DMS53 treated with DMSO at 0.1 percent for 48 hours (cell line): Measurements from ENCODE around the gene KRT3.

Experiments
- DNase-seq: peaks from one replicate; lab custom pipeline; 2025; ENCODE audit not compliant: unreplicated experiment; lab: John Stamatoyannopoulos, UW

Gene KRT3

GRCh38 chr12:52827499-52828090 is 31.7 kb upstream of the KRT3 start:
- no peak for DNase-seq

GRCh38 chr12:52826611-52827498 is 30.9 kb upstream of the KRT3 start:
- DNase-seq: no peak

- DNase-seq: no peak
Measured at GRCh38 chr12:52825961-52826360, 30.0 kb upstream of the KRT3 start.

- no peak for DNase-seq
Measured at GRCh38 chr12:52824741-52825410, 29.0 kb upstream of the KRT3 start.

DNA sequence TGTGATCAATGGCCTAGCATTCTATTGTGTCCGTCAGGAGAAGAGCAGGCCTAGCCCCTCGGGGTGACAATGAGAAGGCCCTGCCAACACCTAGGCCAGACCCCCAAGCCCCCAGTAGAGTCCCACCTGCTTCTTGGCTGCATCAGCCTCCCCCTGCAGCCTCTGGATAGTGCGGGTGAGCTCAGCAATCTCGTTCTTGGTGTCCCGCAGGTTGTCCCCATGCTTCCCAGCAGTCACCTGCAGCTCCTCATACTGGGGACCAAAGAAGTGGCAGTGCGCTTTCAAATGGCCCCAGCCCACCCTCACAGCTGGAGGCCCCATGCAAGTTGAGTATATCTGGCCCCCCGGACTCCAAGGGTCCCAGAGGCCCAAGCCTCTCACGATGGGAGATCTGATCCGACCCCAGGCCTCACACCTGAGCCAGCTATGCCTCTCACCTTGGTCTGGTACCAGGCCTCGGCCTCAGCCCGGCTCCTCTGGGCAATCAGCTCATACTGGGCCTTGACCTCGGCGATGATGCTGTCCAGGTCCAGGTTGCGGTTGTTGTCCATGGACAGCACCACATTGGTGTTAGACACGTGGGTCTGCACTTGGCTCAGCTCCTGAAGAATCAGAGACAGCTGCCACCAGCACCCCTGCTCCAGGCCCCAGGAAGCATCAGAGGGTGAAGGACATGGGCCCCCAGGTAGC is 28.0 kb upstream of the KRT3 start:
- DNase-seq: no peak

DNA sequence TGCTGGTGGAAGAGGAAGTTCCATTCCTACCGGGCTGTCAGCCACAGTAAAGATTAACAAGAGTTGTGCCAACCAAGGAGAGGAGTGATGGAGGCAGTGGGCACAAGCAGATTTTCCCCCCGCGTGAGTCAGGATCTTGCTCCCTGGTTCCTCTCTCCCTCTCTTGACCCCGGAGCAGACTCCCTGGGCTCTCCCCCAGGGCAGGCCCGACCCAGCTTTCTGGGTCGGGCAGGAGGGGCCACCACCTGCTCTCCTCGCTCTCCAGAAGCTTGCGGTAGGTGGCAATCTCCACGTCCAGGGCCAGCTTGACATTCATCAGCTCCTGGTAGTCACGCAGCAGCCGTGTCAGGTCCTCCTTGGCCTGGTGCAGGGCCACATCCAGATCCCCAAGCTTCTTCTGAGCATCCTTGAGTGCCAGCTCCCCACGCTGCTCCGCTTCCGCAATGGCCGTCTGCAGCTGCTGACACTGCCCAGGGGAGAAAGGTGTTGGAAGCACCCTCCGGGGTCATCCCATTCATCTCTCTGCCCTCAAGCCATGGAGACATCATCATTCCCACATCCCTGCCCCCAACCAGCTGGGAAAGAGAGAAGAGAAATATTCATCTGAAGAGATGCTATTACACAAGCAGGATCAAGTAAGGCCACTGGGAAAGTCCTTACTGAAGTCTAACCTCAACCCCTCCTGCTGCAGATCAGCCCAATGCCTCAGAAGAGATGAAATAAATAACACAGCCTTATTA is 27.0 kb upstream of the KRT3 start:
- no peak for DNase-seq

GRCh38 chr12:52821826-52822660 is 26.1 kb upstream of the KRT3 start:
- no peak for DNase-seq

DNA sequence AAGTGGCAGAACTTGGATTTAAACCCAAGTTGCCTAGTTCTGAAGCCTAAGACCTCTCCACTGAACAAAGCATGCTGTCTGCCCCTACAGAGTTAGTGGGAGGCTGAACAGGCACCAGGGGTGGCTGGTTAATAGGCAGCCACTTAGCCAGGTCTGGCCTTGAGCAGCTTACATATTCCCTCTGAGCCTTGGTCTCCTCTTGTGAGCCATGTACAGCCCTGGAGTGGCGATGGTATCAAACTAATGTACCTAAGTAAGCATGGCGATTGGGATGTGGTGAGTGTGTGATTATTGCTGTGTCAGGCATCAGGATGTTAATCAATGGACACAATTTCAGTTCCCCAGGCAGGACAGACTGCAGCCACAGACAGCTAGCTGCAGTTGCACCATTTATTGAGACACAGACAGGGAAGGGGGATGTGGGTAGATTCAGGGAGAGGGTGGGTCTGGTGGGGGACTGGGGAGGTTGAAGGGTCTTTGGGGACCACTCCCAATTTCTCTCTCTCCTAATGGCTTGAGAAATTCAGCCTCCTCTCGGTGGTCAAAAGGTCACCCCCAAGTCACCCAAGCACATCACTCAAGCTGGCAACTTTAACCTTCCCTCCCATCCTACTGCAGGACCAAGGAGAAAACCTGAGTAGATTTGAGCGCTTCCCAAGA is 25.3 kb upstream of the KRT3 start:
- no peak for DNase-seq

DNA sequence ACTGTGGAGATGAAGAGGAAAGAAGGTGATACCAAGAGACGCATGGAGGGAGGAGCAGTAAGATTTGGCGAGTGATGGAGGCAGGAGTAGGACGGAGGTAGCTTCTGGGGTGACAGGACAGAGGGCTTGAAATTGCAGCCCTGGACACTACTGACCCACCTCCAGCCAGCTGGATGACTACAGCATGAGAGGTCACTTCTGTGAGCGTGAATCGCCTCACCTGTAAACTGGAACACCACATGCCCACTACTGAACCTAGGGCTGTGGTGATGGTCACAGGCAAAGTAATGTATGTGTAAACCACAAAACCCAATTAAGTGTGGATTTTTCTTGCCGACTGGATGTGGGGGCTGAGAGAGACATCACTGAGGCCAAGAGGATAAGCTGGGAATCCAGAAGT is 24.6 kb upstream of the KRT3 start:
- no peak for DNase-seq

DNA sequence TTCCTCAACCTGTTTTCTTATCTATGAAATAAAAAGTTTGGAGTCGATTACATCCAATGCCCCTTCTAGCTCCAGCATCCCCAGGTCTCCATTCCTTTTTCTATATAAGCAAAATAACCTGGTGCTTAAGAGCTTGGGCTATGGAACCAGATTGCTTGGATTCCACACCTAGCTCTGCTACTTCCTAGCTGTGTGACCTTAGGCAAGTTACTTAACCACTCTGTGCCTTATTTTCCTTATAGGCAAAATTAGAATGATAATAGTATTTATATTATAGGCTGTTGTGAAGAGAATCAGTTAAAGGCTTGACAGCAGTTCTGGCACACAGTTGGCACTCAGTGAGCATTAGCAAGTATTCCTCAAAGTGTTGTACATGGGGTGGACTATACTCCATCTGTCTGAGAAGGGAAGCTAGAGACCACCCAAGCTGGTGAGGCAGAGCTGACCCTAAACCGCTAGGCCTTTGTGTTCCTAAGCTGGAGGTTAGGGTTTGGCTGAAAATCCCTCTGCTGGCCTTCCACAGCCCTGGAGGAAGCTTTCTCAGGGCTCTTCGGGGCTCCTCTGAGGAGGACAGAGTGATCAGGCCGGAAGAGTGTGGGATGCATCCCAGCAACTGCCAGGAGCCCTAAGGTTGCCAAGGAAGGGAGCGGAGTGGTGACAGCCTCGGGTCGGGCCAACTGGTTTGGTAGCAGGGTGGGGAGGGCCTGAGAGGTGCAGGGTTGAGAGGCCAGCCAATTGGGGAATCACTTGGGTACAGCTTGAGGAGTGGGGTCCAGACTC is 24.0 kb upstream of the KRT3 start:
- DNase-seq: no peak

GRCh38 chr12:52818887-52819420 is 23.0 kb upstream of the KRT3 start:
- no peak for DNase-seq

DNA sequence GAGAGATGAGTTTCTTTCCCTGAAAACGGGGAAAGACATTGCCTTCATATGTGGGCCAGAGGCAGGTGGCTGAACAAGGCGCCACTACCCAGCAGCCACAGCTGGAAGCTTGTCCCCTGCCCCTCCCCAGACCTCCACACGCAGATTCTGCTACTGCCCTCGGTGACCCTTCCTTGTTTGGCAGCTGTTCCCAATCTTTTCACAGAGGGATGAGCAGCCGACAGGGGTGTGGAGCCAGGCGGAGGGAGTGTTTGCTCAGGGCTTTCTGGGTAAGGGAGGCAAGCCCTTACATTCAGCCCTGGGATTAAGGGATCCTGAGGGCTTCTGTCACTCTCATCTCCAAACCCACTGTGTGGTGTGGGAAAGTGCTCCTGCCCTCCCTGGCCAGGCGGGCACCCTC is 22.5 kb upstream of the KRT3 start:
- DNase-seq: no peak

DNA sequence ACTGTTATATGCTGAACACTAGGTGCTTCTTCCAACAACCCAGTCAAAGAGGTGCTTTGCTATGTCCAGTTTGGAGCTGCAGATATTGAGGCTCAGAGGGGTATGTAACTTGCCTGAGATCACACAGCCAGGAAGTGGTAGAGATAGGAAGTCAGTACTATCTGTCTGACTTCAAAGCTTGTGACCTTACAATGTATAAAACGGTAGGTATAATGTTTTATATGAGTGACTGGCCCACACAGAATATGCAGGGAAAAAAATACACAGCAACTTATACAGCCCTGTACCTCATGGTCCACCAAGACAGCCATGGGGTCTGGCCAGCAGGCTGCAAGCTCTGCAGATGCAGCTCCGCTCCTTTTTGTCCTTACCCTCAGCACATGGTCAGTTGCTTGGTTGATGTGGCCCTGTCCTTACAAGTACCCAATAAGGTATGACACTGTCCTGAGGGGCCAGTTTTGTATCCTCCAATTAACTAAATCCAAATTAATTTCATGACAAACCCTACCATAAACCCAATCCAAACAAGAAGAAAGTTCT is 21.9 kb upstream of the KRT3 start:
- no peak for DNase-seq

- no peak for DNase-seq
Measured at GRCh38 chr12:52817003-52817698, 21.2 kb upstream of the KRT3 start.

DNA sequence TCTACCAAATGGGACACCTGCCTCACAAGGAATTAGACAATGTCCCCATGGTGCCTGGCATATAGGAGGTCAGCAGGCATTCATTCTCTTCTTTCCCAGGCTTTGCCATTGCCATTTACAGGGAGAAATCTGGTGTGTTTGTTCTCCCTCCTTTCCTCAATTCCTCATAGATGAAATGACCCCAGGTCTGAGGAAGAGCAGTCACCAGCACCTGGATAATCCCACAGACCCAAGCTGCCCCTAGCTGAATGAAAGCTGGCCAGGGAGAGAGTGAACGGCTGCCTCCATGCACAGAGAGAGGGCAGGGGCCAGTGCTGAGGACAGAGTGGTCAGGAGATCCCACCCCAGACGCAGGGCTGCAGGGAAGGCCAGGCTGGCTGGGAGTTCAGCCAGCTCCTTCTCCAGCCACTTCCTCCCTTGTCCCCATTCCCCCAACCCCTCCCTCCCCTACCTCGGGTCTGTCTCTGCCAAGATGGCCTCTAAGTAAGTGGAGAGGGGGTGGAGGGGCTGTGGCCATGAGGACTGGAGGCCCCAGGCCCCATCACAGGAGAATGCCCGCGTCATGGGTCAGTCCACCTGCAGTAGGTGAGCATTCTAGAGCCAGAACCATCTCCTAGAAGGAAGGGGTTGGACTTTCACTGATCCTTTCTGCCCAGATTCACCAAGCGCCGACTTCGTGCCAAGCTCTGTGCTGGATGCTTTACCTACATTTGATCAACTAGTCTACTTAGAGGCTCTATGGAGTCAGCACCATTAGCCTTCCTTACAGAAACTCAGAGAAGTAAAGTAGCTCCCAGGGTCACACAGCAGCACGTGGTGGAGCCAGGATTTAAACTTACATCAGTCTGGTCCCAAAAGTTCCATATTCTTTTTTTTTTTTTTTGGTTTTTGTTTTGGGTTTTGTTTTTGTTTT is 20.0 kb upstream of the KRT3 start:
- DNase-seq: no peak

- no peak for DNase-seq
Measured at GRCh38 chr12:52815161-52815560, 19.2 kb upstream of the KRT3 start.
